Measurements from ENCODE around the gene EPB41L1.

Gene EPB41L1

GRCh38 chr20:36234771-36235320, 80.3 kb downstream of the EPB41L1 start:
- no peak for DNase-seq

GRCh38 chr20:36235892-36236785, 81.6 kb downstream of the EPB41L1 start, which contains the start of gene AAR2:
Gene AAR2, plus strand, starts transcription at chr20:36236478. Its CDS starts 3,391 bp downstream, at chr20:36239869.
- peak; percentile 89 for DNase-seq

- DNase-seq = no peak
Measured at GRCh38 chr20:36236786-36237121, 82.2 kb downstream of the EPB41L1 start.

GRCh38 chr20:36237477-36237876, 82.9 kb downstream of the EPB41L1 start:
- DNase-seq = no peak

- DNase-seq = no peak
Measured at GRCh38 chr20:36238153-36238552, 83.6 kb downstream of the EPB41L1 start.

- no peak for DNase-seq
Measured at GRCh38 chr20:36238760-36239159, 84.2 kb downstream of the EPB41L1 start.

- DNase-seq = no peak
Measured at GRCh38 chr20:36240076-36240475, 85.5 kb downstream of the EPB41L1 start.

GRCh38 chr20:36241678-36242077, 87.1 kb downstream of the EPB41L1 start:
- no peak for DNase-seq

GRCh38 chr20:36243726-36244125, 89.2 kb downstream of the EPB41L1 start:
- DNase-seq = no peak

GRCh38 chr20:36246401-36246800, 91.9 kb downstream of the EPB41L1 start:
- peak; percentile 58 for DNase-seq

- DNase-seq = no peak
Measured at GRCh38 chr20:36248836-36249235, 94.3 kb downstream of the EPB41L1 start.

GRCh38 chr20:36249450-36249849, 94.9 kb downstream of the EPB41L1 start:
- DNase-seq = no peak

GRCh38 chr20:36251426-36251825, 96.9 kb downstream of the EPB41L1 start:
- no peak for DNase-seq

GRCh38 chr20:36252511-36252910, 98.0 kb downstream of the EPB41L1 start:
- DNase-seq = no peak

- DNase-seq = no peak
Measured at GRCh38 chr20:36253036-36253435, 98.5 kb downstream of the EPB41L1 start.

- no peak for DNase-seq
Measured at GRCh38 chr20:36254076-36254475, 99.5 kb downstream of the EPB41L1 start.

- DNase-seq = no peak
Measured at GRCh38 chr20:36255445-36255844, 100.9 kb downstream of the EPB41L1 start.

GRCh38 chr20:36259177-36260061, 104.9 kb downstream of the EPB41L1 start:
- no peak for DNase-seq

GRCh38 chr20:36260316-36260715, 105.8 kb downstream of the EPB41L1 start:
- DNase-seq = no peak

GRCh38 chr20:36261389-36262105, 107.0 kb downstream of the EPB41L1 start:
- DNase-seq = no peak

- no peak for DNase-seq
Measured at GRCh38 chr20:36262440-36262839, 107.9 kb downstream of the EPB41L1 start.

- DNase-seq = no peak
Measured at GRCh38 chr20:36264426-36265246, 110.1 kb downstream of the EPB41L1 start.

All from NCI-H2171 (cell line).